ENCODE measurements around the gene DCLRE1C.

Gene DCLRE1C

DNA sequence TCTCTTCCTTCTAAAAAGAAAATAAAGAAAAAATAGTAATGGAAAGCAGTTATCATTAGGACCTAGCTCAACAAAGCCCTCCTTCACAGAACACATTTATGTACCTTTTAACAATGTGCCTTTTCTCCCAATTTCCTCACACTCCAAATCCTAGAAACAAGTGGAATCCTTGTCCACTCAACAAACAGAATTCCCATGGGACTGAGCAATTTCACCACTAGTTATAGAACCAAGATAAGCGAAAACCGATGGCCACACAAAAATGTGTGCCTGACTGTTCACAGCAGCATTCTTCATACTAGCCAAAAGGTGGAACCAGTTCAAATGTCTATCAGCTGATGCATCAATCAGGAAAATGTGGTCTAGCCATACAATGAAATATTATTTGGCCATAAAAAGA is 17.3 kb downstream of the DCLRE1C start:
- DNase-seq (ENCODE audit: low read depth in 1 of 2, low spot score in 1 of 2): no peak
- Histone ChIP-seq H3K4me3 (replicated peaks; ENCODE audit: insufficient read depth, low read length) (no peak overlapping the region), H3K27me3 (ENCODE audit: insufficient read depth, poor library complexity, severe bottlenecking) (no peaks in the 10 kb centered on the region), H3K27ac (replicated peaks) (no peak overlapping the region)
- TF ChIP-seq, protein P1, sequence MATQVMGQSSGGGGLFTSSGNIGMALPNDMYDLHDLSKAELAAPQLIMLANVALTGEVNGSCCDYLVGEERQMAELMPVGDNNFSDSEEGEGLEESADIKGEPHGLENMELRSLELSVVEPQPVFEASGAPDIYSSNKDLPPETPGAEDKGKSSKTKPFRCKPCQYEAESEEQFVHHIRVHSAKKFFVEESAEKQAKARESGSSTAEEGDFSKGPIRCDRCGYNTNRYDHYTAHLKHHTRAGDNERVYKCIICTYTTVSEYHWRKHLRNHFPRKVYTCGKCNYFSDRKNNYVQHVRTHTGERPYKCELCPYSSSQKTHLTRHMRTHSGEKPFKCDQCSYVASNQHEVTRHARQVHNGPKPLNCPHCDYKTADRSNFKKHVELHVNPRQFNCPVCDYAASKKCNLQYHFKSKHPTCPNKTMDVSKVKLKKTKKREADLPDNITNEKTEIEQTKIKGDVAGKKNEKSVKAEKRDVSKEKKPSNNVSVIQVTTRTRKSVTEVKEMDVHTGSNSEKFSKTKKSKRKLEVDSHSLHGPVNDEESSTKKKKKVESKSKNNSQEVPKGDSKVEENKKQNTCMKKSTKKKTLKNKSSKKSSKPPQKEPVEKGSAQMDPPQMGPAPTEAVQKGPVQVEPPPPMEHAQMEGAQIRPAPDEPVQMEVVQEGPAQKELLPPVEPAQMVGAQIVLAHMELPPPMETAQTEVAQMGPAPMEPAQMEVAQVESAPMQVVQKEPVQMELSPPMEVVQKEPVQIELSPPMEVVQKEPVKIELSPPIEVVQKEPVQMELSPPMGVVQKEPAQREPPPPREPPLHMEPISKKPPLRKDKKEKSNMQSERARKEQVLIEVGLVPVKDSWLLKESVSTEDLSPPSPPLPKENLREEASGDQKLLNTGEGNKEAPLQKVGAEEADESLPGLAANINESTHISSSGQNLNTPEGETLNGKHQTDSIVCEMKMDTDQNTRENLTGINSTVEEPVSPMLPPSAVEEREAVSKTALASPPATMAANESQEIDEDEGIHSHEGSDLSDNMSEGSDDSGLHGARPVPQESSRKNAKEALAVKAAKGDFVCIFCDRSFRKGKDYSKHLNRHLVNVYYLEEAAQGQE (IDR thresholded peaks at IDR 0.05; ENCODE audit: insufficient replicate concordance, low read depth): no peak
- no peak for TF ChIP-seq SPI1 (IDR thresholded peaks at IDR 0.05; ENCODE audit: borderline replicate concordance, low read depth)
- no peak for TF ChIP-seq POLR2AphosphoS5 (IDR thresholded peaks at IDR 0.05; ENCODE audit: low read depth)
- TF ChIP-seq, protein P2, sequence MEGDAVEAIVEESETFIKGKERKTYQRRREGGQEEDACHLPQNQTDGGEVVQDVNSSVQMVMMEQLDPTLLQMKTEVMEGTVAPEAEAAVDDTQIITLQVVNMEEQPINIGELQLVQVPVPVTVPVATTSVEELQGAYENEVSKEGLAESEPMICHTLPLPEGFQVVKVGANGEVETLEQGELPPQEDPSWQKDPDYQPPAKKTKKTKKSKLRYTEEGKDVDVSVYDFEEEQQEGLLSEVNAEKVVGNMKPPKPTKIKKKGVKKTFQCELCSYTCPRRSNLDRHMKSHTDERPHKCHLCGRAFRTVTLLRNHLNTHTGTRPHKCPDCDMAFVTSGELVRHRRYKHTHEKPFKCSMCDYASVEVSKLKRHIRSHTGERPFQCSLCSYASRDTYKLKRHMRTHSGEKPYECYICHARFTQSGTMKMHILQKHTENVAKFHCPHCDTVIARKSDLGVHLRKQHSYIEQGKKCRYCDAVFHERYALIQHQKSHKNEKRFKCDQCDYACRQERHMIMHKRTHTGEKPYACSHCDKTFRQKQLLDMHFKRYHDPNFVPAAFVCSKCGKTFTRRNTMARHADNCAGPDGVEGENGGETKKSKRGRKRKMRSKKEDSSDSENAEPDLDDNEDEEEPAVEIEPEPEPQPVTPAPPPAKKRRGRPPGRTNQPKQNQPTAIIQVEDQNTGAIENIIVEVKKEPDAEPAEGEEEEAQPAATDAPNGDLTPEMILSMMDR (IDR thresholded peaks at IDR 0.05; ENCODE audit: insufficient read depth, low read length): no peak
- no peak for TF ChIP-seq GABPA (IDR thresholded peaks at IDR 0.05; ENCODE audit: low read depth)

DNA sequence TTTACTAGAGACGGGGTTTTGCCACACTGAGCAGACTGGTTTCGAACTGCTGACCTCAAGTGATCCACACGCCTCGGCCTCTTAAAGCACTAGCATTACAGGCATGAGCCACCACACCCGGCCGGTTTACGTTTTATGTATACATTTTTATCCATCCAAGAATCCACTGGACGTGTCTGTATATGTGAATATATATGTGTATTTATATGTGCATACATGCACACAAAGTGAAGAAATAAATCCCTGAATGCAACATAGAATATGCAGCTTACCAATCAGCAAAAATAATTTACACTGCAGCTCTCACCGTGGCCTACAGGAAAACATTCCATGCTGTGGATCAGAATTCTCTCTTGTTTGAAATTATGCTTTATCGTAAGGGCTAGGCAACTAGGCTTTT is 23.3 kb downstream of the DCLRE1C start:
- Histone ChIP-seq H3K4me3 (replicated peaks; ENCODE audit: insufficient read depth, low read length) (no peak overlapping the region), H3K27me3 (ENCODE audit: insufficient read depth, poor library complexity, severe bottlenecking) (no peaks in the 10 kb centered on the region), H3K27ac (replicated peaks) (no peak overlapping the region)
- DNase-seq (ENCODE audit: low read depth in 1 of 2, low spot score in 1 of 2): no peak
- no peak for TF ChIP-seq GABPA (IDR thresholded peaks at IDR 0.05; ENCODE audit: low read depth)
- no peak for TF ChIP-seq POLR2AphosphoS5 (IDR thresholded peaks at IDR 0.05; ENCODE audit: low read depth)
- TF ChIP-seq, protein P2 (IDR thresholded peaks at IDR 0.05; ENCODE audit: insufficient read depth, low read length): no peak
- TF ChIP-seq SPI1 (IDR thresholded peaks at IDR 0.05; ENCODE audit: borderline replicate concordance, low read depth): no peak
- TF ChIP-seq, protein P1 (IDR thresholded peaks at IDR 0.05; ENCODE audit: insufficient replicate concordance, low read depth): no peak

DNA sequence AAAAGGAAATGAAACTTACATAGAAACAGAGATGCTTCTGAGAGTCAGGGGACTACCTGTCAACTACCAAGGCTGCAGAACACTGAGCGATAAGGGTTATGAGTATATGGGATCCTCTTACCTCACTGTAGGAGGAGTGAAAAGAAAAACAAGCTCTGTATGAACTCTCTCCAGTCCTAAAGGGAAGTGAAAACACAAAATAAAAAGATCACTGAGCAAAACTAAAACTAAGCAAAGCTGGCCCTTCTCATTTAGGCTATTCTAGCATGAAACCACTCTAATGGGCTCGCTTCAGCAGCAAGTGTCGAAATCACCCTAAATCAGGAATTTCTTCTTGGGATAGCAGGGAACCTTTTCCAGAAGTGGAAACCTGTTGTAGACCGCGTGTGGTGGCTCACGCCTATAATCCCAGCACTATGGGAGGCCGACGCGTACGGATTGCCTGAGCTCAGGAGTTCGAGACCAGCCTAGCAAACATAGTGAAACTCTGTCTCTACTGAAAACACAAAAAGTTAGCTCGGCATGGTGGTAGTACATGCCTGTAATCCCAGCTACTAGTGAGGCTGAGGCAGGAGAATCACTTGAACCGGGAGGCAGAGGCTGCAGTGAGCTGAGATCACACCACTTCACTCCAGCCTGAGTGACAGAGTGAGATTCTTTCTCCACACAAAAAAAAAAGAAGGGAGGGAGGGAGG is 27.0 kb downstream of the DCLRE1C start:
- no peak overlapping the region for H3K4me3 ChIP-seq (replicated peaks; ENCODE audit: insufficient read depth, low read length)
- no peak overlapping the region for H3K27ac ChIP-seq (replicated peaks)
- TF ChIP-seq GABPA (IDR thresholded peaks at IDR 0.05; ENCODE audit: low read depth): no peak
- TF ChIP-seq, protein P2 (IDR thresholded peaks at IDR 0.05; ENCODE audit: insufficient read depth, low read length): no peak
- TF ChIP-seq, protein P1 (IDR thresholded peaks at IDR 0.05; ENCODE audit: insufficient replicate concordance, low read depth): no peak
- TF ChIP-seq POLR2AphosphoS5 (IDR thresholded peaks at IDR 0.05; ENCODE audit: low read depth): no peak
- no peak for TF ChIP-seq SPI1 (IDR thresholded peaks at IDR 0.05; ENCODE audit: borderline replicate concordance, low read depth)
- no peaks in the 10 kb centered on the region for H3K27me3 ChIP-seq (ENCODE audit: insufficient read depth, poor library complexity, severe bottlenecking)
- no peak for DNase-seq (ENCODE audit: low read depth in 1 of 2, low spot score in 1 of 2)

All from HL-60 (cell line).